ENCODE data around the gene FUT7. TPM values are rescaled to one million over a fixed set of nuclear protein-coding genes. Genes with fewer than 3 reads are reported as not detected.

FUT7 gene
- total and polyA plus RNA-seq, 2 of the 13 experiments (the other 11 are each of a cell fraction or from before 2014, with no cell fraction given): 0.05 TPM; not detected in 1

- in situ Hi-C loops (cut with HindIII; ENCODE audit: extremely low pct_ligation_motif_present, low pct_unique_long_range_greater_than_20kb): no loop called here
- TF ChIP-seq RBFOX2 (IDR thresholded peaks at IDR 0.05; ENCODE audit: low read depth, low read length) (peak; percentile 51), FOXA3 (CRISPR knock-in tag; IDR thresholded peaks at IDR 0.05) (0 out of 2 replicates have a peak, but pooled peaks have one; percentile 18), FOXO1 (CRISPR knock-in tag; IDR thresholded peaks at IDR 0.05) (no peak), ZFAT (CRISPR knock-in tag; conservative IDR thresholded peaks at IDR 0.05) (no peak), ZNF609 (CRISPR knock-in tag; IDR thresholded peaks at IDR 0.05; ENCODE audit: borderline replicate concordance) (no peak), IKZF5 (CRISPR knock-in tag; IDR thresholded peaks at IDR 0.05) (peak; percentile 59; the same call in 1 of the 2 replicates), GATAD2A (CRISPR knock-in tag; IDR thresholded peaks at IDR 0.05) (0 out of 2 replicates have a peak, but pooled peaks have one; percentile 22), ZNF574 (CRISPR knock-in tag; IDR thresholded peaks at IDR 0.05) (peak; percentile 52)
- TF ChIP-seq, protein P1, sequence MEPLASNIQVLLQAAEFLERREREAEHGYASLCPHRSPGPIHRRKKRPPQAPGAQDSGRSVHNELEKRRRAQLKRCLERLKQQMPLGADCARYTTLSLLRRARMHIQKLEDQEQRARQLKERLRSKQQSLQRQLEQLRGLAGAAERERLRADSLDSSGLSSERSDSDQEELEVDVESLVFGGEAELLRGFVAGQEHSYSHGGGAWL (CRISPR knock-in tag; IDR thresholded peaks at IDR 0.05): 0 out of 2 replicates have a peak, but pooled peaks have one; percentile 20
These were observed 32.4 kb upstream of the FUT7 start for GRCh38 chr9:137064027-137064879.

More at GRCh38 chr9:137064027-137064879, 32.4 kb upstream of the FUT7 start:
- H3K4me2 ChIP-seq (ENCODE audit: low read depth, low read length): no peak overlapping the region
- WGBS (ENCODE audit: low lambda C conversion rate): 96% methylated on average over 17 of the region's 55 CpGs
- FAIRE-seq (peak; percentile 4), DNase-seq (ENCODE audit: low spot score) (peak; percentile 41), ATAC-seq (peak; percentile 33)
- no peak overlapping the region for H3K4me3 ChIP-seq (replicated peaks in 1 of 3; ENCODE audit: insufficient read depth in 1 of 3, low read depth in 2 of 3, low read length in 3 of 3)
- H3K9me3 ChIP-seq (ENCODE audit: low read length): no peaks in the 10 kb centered on the region
- peaks cover 3 to 16% of the 10 kb centered on the region in 2 experiments; a peak in 2 of 5 replicates for H3K36me3 ChIP-seq (replicated peaks in 1 of 2; ENCODE audit: control insufficient read depth in 1 of 2, insufficient read depth in 2 of 2, low read length in 2 of 2)
- peaks cover 8% of the 10 kb centered on the region for H3K79me2 ChIP-seq (ENCODE audit: insufficient read depth, low read length)
- POLR2A ChIA-PET: interaction anchor here (1.0 to 1.1 kb wide), 3 partner anchors 9 to 22 kb away, joined by 3 to 15 read pairs (median 6); partner anchors contain the start of genes ENTPD2 and MAN1B1
- peaks cover 25% of the 10 kb centered on the region for H3K4me1 ChIP-seq (ENCODE audit: insufficient read depth, low read length)
- no peak overlapping the region for H3K27ac ChIP-seq (ENCODE audit: extremely low read length, insufficient read depth, low read length)
- no peaks in the 10 kb centered on the region; a peak in 1 of 5 replicates for H3K27me3 ChIP-seq (ENCODE audit: control insufficient read depth in 1 of 2, insufficient read depth in 2 of 2, low read length in 2 of 2)
- no TSS peak for BruUV-seq (replicated peaks)
- H3K9ac ChIP-seq (ENCODE audit: insufficient read depth, low read depth, low read length): no peak overlapping the region
- CTCF ChIA-PET (ENCODE audit: low intra/inter-chr PET ratio, low total read pairs): interaction anchor here (1.0 to 1.3 kb wide), 3 partner anchors 10 to 18 kb away, joined by 3 to 16 read pairs (median 11); partner anchors contain the start of genes ENTPD2 and NPDC1
- peaks cover 3% of the 10 kb centered on the region; the same call in 1 of the 2 replicates for H4K20me1 ChIP-seq (ENCODE audit: insufficient read depth, low read length)
- no peak overlapping the region for H2AFZ ChIP-seq (ENCODE audit: low read length)
- intact Hi-C loops (cut with micrococcal nuclease; ENCODE audit: unreplicated experiment): no loop called here
